Measurements from ENCODE around the gene IFT43. TPM values are rescaled to one million over a fixed set of nuclear protein-coding genes. Genes with fewer than 3 reads are reported as not detected.

The IFT43 gene
- polyA plus RNA-seq (2012; ENCODE audit: low read depth, missing spikeins) = 17.6 TPM

DNA sequence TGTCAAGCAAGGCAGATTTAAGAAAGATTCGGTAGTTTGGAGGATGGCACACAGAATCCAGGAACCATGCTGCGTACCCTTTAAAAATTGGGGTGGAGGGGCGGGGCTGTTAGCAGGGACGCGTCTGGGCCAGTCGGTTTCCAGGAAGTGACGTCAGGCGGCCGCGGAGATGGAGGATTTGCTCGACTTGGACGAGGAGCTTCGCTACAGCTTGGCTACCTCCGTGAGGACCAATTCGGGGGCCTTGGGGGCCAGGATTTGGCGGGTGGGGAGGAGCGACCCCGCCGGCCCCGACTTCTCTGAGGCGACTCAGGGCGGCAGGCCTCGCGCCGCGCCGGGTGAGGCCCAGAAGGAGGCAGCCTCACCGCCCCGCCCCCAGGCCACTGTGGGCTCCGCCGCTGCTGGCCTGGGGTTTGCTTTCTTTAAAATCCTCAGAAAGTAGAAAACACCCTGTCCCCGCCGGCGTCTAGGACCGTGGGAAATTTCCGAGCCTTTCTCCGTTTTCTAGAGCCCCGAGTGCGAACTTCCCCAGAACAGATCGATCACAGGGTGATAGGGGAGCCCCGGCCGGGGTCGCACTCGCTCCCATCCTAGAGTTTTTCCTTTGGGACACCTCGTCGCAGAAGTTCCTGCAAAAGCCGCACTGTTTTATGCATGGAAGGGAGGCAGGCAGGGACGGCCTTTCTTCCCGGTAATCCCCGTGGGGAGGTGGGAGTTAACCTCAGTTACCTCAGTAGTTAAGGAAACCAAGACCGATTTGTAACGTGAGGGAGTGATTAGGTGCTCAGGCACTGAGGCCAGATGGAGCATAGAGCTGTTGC is at the start of gene IFT43:
TSS of gene IFT43 (plus strand) at position 146 of the 821 bp plus-strand sequence. CDS start at position 170, 24 bp downstream.
- no peak for TF ChIP-seq PAX5 (IDR thresholded peaks at IDR 0.05; ENCODE audit: insufficient read depth, low read length, severe bottlenecking)
- no peak for TF ChIP-seq SPI1 (IDR thresholded peaks at IDR 0.05; ENCODE audit: low read depth, low read length)
- TF ChIP-seq POU2F2 (IDR thresholded peaks at IDR 0.05; ENCODE audit: low read depth, low read length) = no peak
- TF ChIP-seq TAF1 (IDR thresholded peaks at IDR 0.05; ENCODE audit: low read depth, low read length) = no peak
- no peak for TF ChIP-seq POLR2A (IDR thresholded peaks at IDR 0.05; ENCODE audit: low read depth, low read length)
- no peak for TF ChIP-seq POLR2AphosphoS5 (IDR thresholded peaks at IDR 0.05; ENCODE audit: low read depth, low read length)
- FAIRE-seq (peak; percentile 87), DNase-seq (ENCODE audit: insufficient read length, low spot score) (peak; percentile 81)

DNA sequence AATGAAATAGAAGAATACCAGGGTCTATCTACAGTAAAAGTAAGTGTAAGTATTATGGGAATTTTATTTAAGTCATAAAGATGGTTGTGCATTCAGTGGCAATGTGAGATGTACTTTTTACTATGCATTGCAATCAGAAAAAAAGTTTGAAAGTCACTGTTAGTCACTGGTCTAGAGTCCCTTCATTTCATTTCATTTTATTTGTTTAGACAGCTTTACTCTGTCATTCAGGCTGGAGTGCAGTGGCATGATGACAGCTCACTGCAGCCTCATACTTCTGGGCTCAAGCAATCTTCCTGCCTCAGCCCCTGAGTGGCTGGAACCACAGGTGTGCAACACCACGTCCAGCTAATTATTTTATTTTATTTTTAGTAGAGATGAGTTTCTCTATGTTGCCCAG is 46.4 kb upstream of the IFT43 start:
- DNase-seq (ENCODE audit: insufficient read length, low spot score) = no peak
- FAIRE-seq = no peak
- TF ChIP-seq POLR2A (IDR thresholded peaks at IDR 0.05; ENCODE audit: low read depth, low read length) (no peak), SPI1 (IDR thresholded peaks at IDR 0.05; ENCODE audit: low read depth, low read length) (no peak), POU2F2 (IDR thresholded peaks at IDR 0.05; ENCODE audit: low read depth, low read length) (no peak), TAF1 (IDR thresholded peaks at IDR 0.05; ENCODE audit: low read depth, low read length) (no peak), POLR2AphosphoS5 (IDR thresholded peaks at IDR 0.05; ENCODE audit: low read depth, low read length) (no peak), PAX5 (IDR thresholded peaks at IDR 0.05; ENCODE audit: insufficient read depth, low read length, severe bottlenecking) (no peak)

GRCh38 chr14:75941030-75941429 is 44.5 kb upstream of the IFT43 start:
- TF ChIP-seq POLR2AphosphoS5 (IDR thresholded peaks at IDR 0.05; ENCODE audit: low read depth, low read length) = no peak
- no peak for TF ChIP-seq TAF1 (IDR thresholded peaks at IDR 0.05; ENCODE audit: low read depth, low read length)
- no peak for TF ChIP-seq SPI1 (IDR thresholded peaks at IDR 0.05; ENCODE audit: low read depth, low read length)
- no peak for TF ChIP-seq POU2F2 (IDR thresholded peaks at IDR 0.05; ENCODE audit: low read depth, low read length)
- TF ChIP-seq POLR2A (IDR thresholded peaks at IDR 0.05; ENCODE audit: low read depth, low read length) = no peak
- no peak for TF ChIP-seq PAX5 (IDR thresholded peaks at IDR 0.05; ENCODE audit: insufficient read depth, low read length, severe bottlenecking)
- FAIRE-seq (no peak), DNase-seq (ENCODE audit: insufficient read length, low spot score) (no peak)

DNA sequence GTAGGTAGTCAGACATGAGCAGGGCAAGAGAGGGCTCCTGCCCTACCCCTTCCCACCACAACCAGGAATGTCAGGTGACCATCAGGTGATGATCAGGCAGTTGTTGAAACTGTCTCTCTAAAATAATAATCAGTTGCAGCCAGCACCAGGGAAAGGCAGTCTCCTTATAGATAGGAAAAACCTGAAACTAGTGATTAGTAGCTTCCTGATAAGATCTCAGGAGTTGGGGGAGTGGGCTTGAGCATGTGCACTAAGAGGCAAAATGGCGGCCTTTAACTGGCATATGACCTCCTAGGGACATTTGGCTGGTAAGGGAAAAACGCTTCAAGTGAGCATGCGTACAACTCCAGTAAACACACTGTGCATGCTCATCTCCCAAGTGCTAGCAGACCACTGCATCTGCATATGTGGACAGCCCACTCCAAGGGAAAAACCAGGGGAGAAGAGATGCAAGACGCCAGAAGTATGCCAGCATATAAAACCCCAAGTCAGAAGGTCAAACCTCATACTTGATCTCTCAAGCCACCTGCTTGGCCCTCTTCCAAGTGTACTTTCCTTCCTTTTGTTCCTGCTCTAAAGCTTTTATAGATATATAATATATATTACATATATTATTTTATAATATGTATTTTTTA is 40.8 kb upstream of the IFT43 start:
- FAIRE-seq (no peak), DNase-seq (ENCODE audit: insufficient read length, low spot score) (no peak)
- no peak for TF ChIP-seq POLR2AphosphoS5 (IDR thresholded peaks at IDR 0.05; ENCODE audit: low read depth, low read length)
- no peak for TF ChIP-seq POU2F2 (IDR thresholded peaks at IDR 0.05; ENCODE audit: low read depth, low read length)

GRCh38 chr14:75946785-75947184 is 38.8 kb upstream of the IFT43 start:
- FAIRE-seq = no peak
- DNase-seq (ENCODE audit: insufficient read length, low spot score) = no peak
- no peak for TF ChIP-seq PAX5 (IDR thresholded peaks at IDR 0.05; ENCODE audit: insufficient read depth, low read length, severe bottlenecking)
- TF ChIP-seq POLR2AphosphoS5 (IDR thresholded peaks at IDR 0.05; ENCODE audit: low read depth, low read length) = no peak
- no peak for TF ChIP-seq SPI1 (IDR thresholded peaks at IDR 0.05; ENCODE audit: low read depth, low read length)
- TF ChIP-seq POLR2A (IDR thresholded peaks at IDR 0.05; ENCODE audit: low read depth, low read length) = no peak
- no peak for TF ChIP-seq TAF1 (IDR thresholded peaks at IDR 0.05; ENCODE audit: low read depth, low read length)
- no peak for TF ChIP-seq POU2F2 (IDR thresholded peaks at IDR 0.05; ENCODE audit: low read depth, low read length)

DNA sequence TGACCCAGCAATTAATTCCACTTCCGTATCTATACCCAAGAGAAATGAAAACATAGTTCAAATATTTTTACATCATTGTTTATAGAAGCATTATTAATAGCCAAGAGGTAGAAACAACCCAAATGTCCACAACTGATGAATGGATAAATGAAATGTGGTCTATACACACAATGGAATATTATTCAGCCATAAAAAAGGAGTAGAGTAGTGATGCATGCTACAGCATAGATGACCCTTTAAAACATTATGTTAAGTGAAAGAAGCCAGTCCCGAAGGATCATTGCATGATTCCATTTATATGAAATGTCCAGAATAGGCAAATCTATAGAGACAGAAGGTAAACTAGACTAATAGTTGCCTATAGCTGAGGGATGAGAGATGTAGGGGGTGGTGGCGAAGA is 33.1 kb upstream of the IFT43 start:
- FAIRE-seq = no peak
- no peak for DNase-seq (ENCODE audit: insufficient read length, low spot score)
- TF ChIP-seq POLR2AphosphoS5 (IDR thresholded peaks at IDR 0.05; ENCODE audit: low read depth, low read length) = no peak
- no peak for TF ChIP-seq TAF1 (IDR thresholded peaks at IDR 0.05; ENCODE audit: low read depth, low read length)
- no peak for TF ChIP-seq POU2F2 (IDR thresholded peaks at IDR 0.05; ENCODE audit: low read depth, low read length)
- no peak for TF ChIP-seq PAX5 (IDR thresholded peaks at IDR 0.05; ENCODE audit: insufficient read depth, low read length, severe bottlenecking)
- no peak for TF ChIP-seq POLR2A (IDR thresholded peaks at IDR 0.05; ENCODE audit: low read depth, low read length)
- TF ChIP-seq SPI1 (IDR thresholded peaks at IDR 0.05; ENCODE audit: low read depth, low read length) = no peak

GRCh38 chr14:75959031-75959430 is 26.5 kb upstream of the IFT43 start:
- DNase-seq (ENCODE audit: insufficient read length, low spot score) (no peak), FAIRE-seq (no peak)
- TF ChIP-seq SPI1 (IDR thresholded peaks at IDR 0.05; ENCODE audit: low read depth, low read length) = no peak
- no peak for TF ChIP-seq POLR2A (IDR thresholded peaks at IDR 0.05; ENCODE audit: low read depth, low read length)
- no peak for TF ChIP-seq POLR2AphosphoS5 (IDR thresholded peaks at IDR 0.05; ENCODE audit: low read depth, low read length)
- TF ChIP-seq PAX5 (IDR thresholded peaks at IDR 0.05; ENCODE audit: insufficient read depth, low read length, severe bottlenecking) = no peak
- TF ChIP-seq TAF1 (IDR thresholded peaks at IDR 0.05; ENCODE audit: low read depth, low read length) = no peak
- TF ChIP-seq POU2F2 (IDR thresholded peaks at IDR 0.05; ENCODE audit: low read depth, low read length) = no peak

DNA sequence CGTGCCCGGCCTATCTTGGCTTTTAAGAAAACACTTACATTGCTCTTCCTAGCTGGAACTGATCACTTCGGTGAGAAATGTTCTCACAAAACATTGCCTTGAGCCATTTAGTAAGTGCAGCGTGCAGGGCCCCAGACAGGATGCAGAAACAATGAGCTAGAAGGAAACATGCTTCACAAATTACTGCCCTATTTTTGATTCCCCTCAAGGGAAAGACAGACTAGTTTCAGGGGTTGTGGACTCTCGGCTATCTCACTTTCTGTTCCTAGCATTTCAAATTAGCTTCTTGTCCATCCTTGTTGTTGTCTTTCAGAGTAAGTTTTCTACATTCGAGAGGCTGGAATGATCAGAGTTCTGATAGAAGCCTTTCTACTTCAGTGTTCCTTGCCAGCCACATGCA is 25.3 kb upstream of the IFT43 start:
- DNase-seq (ENCODE audit: insufficient read length, low spot score) (no peak), FAIRE-seq (peak; percentile 84)
- no peak for TF ChIP-seq PAX5 (IDR thresholded peaks at IDR 0.05; ENCODE audit: insufficient read depth, low read length, severe bottlenecking)
- TF ChIP-seq POLR2A (IDR thresholded peaks at IDR 0.05; ENCODE audit: low read depth, low read length) = no peak
- no peak for TF ChIP-seq POLR2AphosphoS5 (IDR thresholded peaks at IDR 0.05; ENCODE audit: low read depth, low read length)
- no peak for TF ChIP-seq TAF1 (IDR thresholded peaks at IDR 0.05; ENCODE audit: low read depth, low read length)
- TF ChIP-seq SPI1 (IDR thresholded peaks at IDR 0.05; ENCODE audit: low read depth, low read length) = no peak
- TF ChIP-seq POU2F2 (IDR thresholded peaks at IDR 0.05; ENCODE audit: low read depth, low read length) = no peak

GRCh38 chr14:75961662-75962061 is 23.9 kb upstream of the IFT43 start:
- TF ChIP-seq PAX5 (IDR thresholded peaks at IDR 0.05; ENCODE audit: insufficient read depth, low read length, severe bottlenecking) (no peak), SPI1 (IDR thresholded peaks at IDR 0.05; ENCODE audit: low read depth, low read length) (no peak), POLR2A (IDR thresholded peaks at IDR 0.05; ENCODE audit: low read depth, low read length) (no peak), POU2F2 (IDR thresholded peaks at IDR 0.05; ENCODE audit: low read depth, low read length) (no peak), POLR2AphosphoS5 (IDR thresholded peaks at IDR 0.05; ENCODE audit: low read depth, low read length) (no peak), TAF1 (IDR thresholded peaks at IDR 0.05; ENCODE audit: low read depth, low read length) (no peak)
- no peak for FAIRE-seq
- DNase-seq (ENCODE audit: insufficient read length, low spot score) = no peak
